HEK293 (cell line): Measurements from ENCODE around the gene PPM1L.

Source experiments
- CTCF ChIA-PET: fragments of 350-600 bp; formaldehyde crosslinking; extraction: SDS; loops from one replicate; lab custom pipeline; 2021; ENCODE audit warnings: antibody characterized with exemption; lab: Yijun Ruan, JAX
- POLR2A ChIA-PET: fragments of 300-600 bp; formaldehyde crosslinking; extraction: SDS; loops from one replicate; lab custom pipeline; 2020; ENCODE audit warnings: antibody characterized with exemption, inconsistent platforms; lab: Yijun Ruan, JAX
- H3K27ac ChIP-seq: fragments of 200-500 bp; sonication (Bioruptor generic); 2 replicates; pipeline ENCODE4 v1.5.1; 2014; ENCODE audit warnings: low read depth, low read length, control low read depth, inconsistent platforms; ENCODE audit errors: extremely low read depth
- H3K36me3 ChIP-seq, 2 experiments: fragments of 200-500 bp in 1 of 2; sonication (Bioruptor generic) in 1 of 2; 1 replicate in 1 of 2; 2 replicates in 1 of 2; pipeline ENCODE4 v1.5.1; 2014 to 2017; ENCODE audit warnings: inconsistent platforms in 2 of 2, low read length in 2 of 2; ENCODE audit not compliant: control insufficient read depth in 2 of 2, insufficient read depth in 1 of 2
- H3K4me1 ChIP-seq: fragments of 200-500 bp; sonication (Bioruptor generic); 2 replicates; pipeline ENCODE4 v1.5.1; 2014; ENCODE audit warnings: mild to moderate bottlenecking, low read length, inconsistent platforms; ENCODE audit not compliant: control insufficient read depth, insufficient read depth
- H3K4me3 ChIP-seq: 2 replicates; pipeline ENCODE4 v1.5.1; 2011; ENCODE audit warnings: low read depth, mild to moderate bottlenecking, control low read depth, low read length, moderate library complexity
- H3K9me3 ChIP-seq: fragments of 200-500 bp; sonication (Bioruptor generic); 2 replicates; pipeline ENCODE4 v1.5.1; 2014; ENCODE audit warnings: low read depth, low read length, inconsistent platforms; ENCODE audit not compliant: control insufficient read depth, insufficient read depth
- GLIS1 ChIP-seq: fragments of 450-650 bp; formaldehyde crosslinking; IDR thresholded peaks from 2 replicates; pipeline ENCODE4 v1.5.1; 2016; ENCODE audit warnings: missing biosample characterization, missing genetic modification characterization
- IKZF3 ChIP-seq: fragments of 450-650 bp; IDR thresholded peaks from 2 replicates; pipeline ENCODE4 v1.5.0; 2018; ENCODE audit warnings: missing biosample characterization, mild to moderate bottlenecking, missing genetic modification characterization, moderate library complexity
- KLF7 ChIP-seq: fragments of 450-650 bp; formaldehyde crosslinking; IDR thresholded peaks from 2 replicates; pipeline ENCODE4 v1.5.1; 2016; ENCODE audit warnings: missing biosample characterization, missing genetic modification characterization, borderline replicate concordance
- SETDB1 ChIP-seq: IDR thresholded peaks from one replicate; pipeline ENCODE4 v1.6.1; 2017; ENCODE audit warnings: mild to moderate bottlenecking, low read length, moderate library complexity, mixed read lengths; ENCODE audit not compliant: insufficient read length
- ZFP3 ChIP-seq: fragments of 450-650 bp; formaldehyde crosslinking; IDR thresholded peaks from 2 replicates; pipeline ENCODE4 v1.5.1; 2016; ENCODE audit warnings: low read depth, missing biosample characterization, missing genetic modification characterization
- ZNF10 ChIP-seq: fragments of 450-650 bp; formaldehyde crosslinking; IDR thresholded peaks from 2 replicates; pipeline ENCODE4 v1.5.1; 2017; ENCODE audit warnings: missing biosample characterization, missing genetic modification characterization
- ZNF112 ChIP-seq: fragments of 450-650 bp; formaldehyde crosslinking; IDR thresholded peaks from 2 replicates; pipeline ENCODE4 v1.5.0; 2017; ENCODE audit warnings: missing biosample characterization, missing genetic modification characterization
- ZNF132 ChIP-seq: fragments of 450-650 bp; formaldehyde crosslinking; IDR thresholded peaks from 2 replicates; pipeline ENCODE4 v1.5.1; 2017; ENCODE audit warnings: missing biosample characterization, missing genetic modification characterization, borderline replicate concordance
- ZNF146 ChIP-seq: fragments of 450-650 bp; formaldehyde crosslinking; IDR thresholded peaks from 2 replicates; pipeline ENCODE4 v1.5.1; 2016; ENCODE audit warnings: missing biosample characterization, missing genetic modification characterization
- ZNF16 ChIP-seq: fragments of 450-650 bp; formaldehyde crosslinking; IDR thresholded peaks from 2 replicates; pipeline ENCODE4 v1.5.1; 2016; ENCODE audit warnings: low read depth, missing biosample characterization, missing genetic modification characterization
- ZNF184 ChIP-seq: fragments of 450-650 bp; IDR thresholded peaks from 2 replicates; pipeline ENCODE4 v1.5.1; 2018; ENCODE audit warnings: missing biosample characterization, mild to moderate bottlenecking, missing genetic modification characterization
- ZNF239 ChIP-seq: fragments of 450-650 bp; formaldehyde crosslinking; IDR thresholded peaks from 2 replicates; pipeline ENCODE4 v1.5.1; 2016; ENCODE audit warnings: missing biosample characterization, missing genetic modification characterization
- ZNF366 ChIP-seq: fragments of 450-650 bp; formaldehyde crosslinking; conservative IDR thresholded peaks from 2 replicates; pipeline ENCODE4 v1.5.1; 2016; ENCODE audit warnings: missing biosample characterization, missing genetic modification characterization
- ZNF394 ChIP-seq: fragments of 450-650 bp; formaldehyde crosslinking; IDR thresholded peaks from 2 replicates; pipeline ENCODE4 v1.5.1; 2016; ENCODE audit warnings: missing biosample characterization, missing genetic modification characterization, mild to moderate bottlenecking, moderate library complexity, borderline replicate concordance
- ZNF555 ChIP-seq: fragments of 450-650 bp; formaldehyde crosslinking; conservative IDR thresholded peaks from 2 replicates; pipeline ENCODE4 v1.5.1; 2017; ENCODE audit warnings: missing biosample characterization, mild to moderate bottlenecking, missing genetic modification characterization, inconsistent platforms
- ZNF558 ChIP-seq: fragments of 450-650 bp; formaldehyde crosslinking; IDR thresholded peaks from 2 replicates; pipeline ENCODE4 v1.5.1; 2016; ENCODE audit warnings: missing biosample characterization, missing genetic modification characterization
- ZNF658 ChIP-seq: fragments of 450-650 bp; formaldehyde crosslinking; IDR thresholded peaks from 2 replicates; pipeline ENCODE4; 2016; ENCODE audit warnings: missing biosample characterization, missing genetic modification characterization
- ZNF747 ChIP-seq: fragments of 450-650 bp; formaldehyde crosslinking; IDR thresholded peaks from 2 replicates; pipeline ENCODE4 v1.5.1; 2016; ENCODE audit warnings: missing biosample characterization, missing genetic modification characterization
- ZNF837 ChIP-seq: fragments of 450-650 bp; formaldehyde crosslinking; IDR thresholded peaks from 2 replicates; pipeline ENCODE4 v1.5.1; 2016; ENCODE audit warnings: missing biosample characterization, missing genetic modification characterization
- ZSCAN16 ChIP-seq: fragments of 450-650 bp; formaldehyde crosslinking; IDR thresholded peaks from 2 replicates; pipeline ENCODE4 v1.5.1; 2016; ENCODE audit warnings: missing biosample characterization, missing genetic modification characterization
- ZSCAN30 ChIP-seq: fragments of 450-650 bp; IDR thresholded peaks from 2 replicates; pipeline ENCODE4 v1.5.1; 2018; ENCODE audit warnings: missing biosample characterization, mild to moderate bottlenecking, missing genetic modification characterization, moderate library complexity
- ZXDB ChIP-seq: fragments of 450-650 bp; formaldehyde crosslinking; IDR thresholded peaks from 2 replicates; pipeline ENCODE4 v1.5.1; 2016; ENCODE audit warnings: missing biosample characterization, missing genetic modification characterization
- TF ChIP-seq, protein P1 (sequence below): fragments of 450-650 bp; formaldehyde crosslinking; IDR thresholded peaks from 2 replicates; pipeline ENCODE4 v1.5.1; 2016; ENCODE audit warnings: missing biosample characterization, missing genetic modification characterization
- TF ChIP-seq, protein P2 (sequence below): fragments of 450-650 bp; formaldehyde crosslinking; conservative IDR thresholded peaks from 2 replicates; pipeline ENCODE4 v1.5.1; 2016; ENCODE audit warnings: low read depth, missing biosample characterization, missing genetic modification characterization

Gene PPM1L

DNA sequence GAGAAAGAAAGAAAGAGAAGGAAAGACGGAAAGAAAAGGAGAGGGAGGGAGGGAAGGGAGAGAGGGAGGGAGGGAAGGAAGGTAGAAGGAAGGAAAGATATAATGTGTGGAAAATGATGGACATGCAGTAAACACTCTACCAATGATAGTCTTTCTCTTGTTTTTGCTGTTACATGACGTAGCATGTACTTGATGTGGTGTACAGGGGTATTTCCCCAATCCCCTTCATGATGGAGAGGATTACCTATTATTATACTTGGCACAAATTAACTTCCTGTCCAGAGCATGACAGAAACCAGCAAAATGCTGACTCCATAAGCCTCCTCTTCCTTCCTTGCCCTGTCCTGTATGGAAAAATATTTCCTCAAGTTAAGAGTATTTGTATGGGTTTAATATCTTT, 224.7 kb downstream of the PPM1L start:
- CTCF ChIA-PET: no interaction called here

DNA sequence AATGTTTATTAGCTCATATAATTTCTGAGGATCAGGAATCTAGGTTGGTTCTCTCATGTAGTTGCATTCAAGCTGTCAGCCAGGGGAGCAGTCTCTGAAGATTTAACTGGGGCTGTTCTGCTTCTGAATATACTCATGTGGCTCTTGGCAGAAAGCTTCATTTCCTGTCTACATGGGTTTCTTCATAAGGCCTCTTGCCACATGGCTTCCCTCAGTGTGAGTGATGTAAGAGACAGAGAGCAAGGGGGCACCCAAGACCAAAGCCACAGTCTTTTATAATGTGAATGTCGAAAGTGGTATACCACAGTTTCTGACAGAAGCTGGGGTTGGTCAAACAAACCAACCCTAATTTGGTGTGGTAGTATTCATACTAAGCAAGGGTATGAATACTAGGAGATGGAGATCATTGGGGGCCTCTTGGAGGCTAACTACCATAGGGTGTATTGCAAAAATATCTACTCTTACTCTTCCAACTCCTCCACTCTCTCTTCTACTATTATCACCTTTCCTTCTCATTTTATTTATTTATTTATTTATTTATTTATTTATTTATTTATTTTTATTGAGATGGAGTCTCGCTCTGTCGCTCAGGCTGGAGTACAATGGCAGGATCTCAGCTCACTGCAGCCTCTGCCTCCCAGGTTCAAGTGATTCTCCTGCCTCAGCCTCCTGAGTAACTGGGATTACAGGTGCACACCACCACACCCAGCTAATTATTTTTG, 225.3 kb downstream of the PPM1L start:
- ChIA-PET POLR2A (no interaction called here), CTCF (no interaction called here)
- no peaks in the 10 kb centered on the region for H3K9me3 ChIP-seq
- H3K4me1 ChIP-seq: no peaks in the 10 kb centered on the region
- no peaks in the 10 kb centered on the region for H3K36me3 ChIP-seq
- no peak overlapping the region for H3K4me3 ChIP-seq
- H3K27ac ChIP-seq: no peak overlapping the region
- no peak for TF ChIP-seq ZSCAN30 (tag by site-specific recombination)
- TF ChIP-seq ZNF658 (tag by site-specific recombination): no peak
- TF ChIP-seq IKZF3 (tag by site-specific recombination): no peak
- TF ChIP-seq ZNF146 (tag by site-specific recombination): no peak
- no peak for TF ChIP-seq ZSCAN16 (tag by site-specific recombination)
- TF ChIP-seq SETDB1: no peak
- no peak for TF ChIP-seq ZNF239
- no peak for TF ChIP-seq KLF7 (tag by site-specific recombination)
- TF ChIP-seq ZXDB (tag by site-specific recombination): 0 out of 2 replicates have a peak, but pooled peaks have one; percentile 29
- TF ChIP-seq, protein P1, sequence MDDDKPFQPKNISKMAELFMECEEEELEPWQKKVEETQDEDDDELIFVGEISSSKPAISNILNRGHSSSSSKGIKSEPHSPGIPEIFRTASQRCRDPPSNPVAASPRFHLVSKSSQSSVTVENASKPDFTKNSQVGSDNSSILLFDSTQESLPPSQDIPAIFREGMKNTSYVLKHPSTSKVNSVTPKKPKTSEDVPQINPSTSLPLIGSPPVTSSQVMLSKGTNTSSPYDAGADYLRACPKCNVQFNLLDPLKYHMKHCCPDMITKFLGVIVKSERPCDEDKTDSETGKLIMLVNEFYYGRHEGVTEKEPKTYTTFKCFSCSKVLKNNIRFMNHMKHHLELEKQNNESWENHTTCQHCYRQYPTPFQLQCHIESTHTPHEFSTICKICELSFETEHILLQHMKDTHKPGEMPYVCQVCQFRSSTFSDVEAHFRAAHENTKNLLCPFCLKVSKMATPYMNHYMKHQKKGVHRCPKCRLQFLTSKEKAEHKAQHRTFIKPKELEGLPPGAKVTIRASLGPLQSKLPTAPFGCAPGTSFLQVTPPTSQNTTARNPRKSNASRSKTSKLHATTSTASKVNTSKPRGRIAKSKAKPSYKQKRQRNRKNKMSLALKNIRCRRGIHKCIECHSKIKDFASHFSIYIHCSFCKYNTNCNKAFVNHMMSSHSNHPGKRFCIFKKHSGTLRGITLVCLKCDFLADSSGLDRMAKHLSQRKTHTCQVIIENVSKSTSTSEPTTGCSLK (tag by site-specific recombination): no peak
- TF ChIP-seq ZNF10: no peak
- TF ChIP-seq ZNF394 (tag by site-specific recombination): peak; percentile 86
- TF ChIP-seq ZNF837: no peak
- peak; percentile 51; the same call in 1 of the 2 replicates for TF ChIP-seq ZNF558
- no peak for TF ChIP-seq ZNF16 (tag by site-specific recombination)
- no peak for TF ChIP-seq ZNF112 (tag by site-specific recombination)
- no peak for TF ChIP-seq ZNF132 (tag by site-specific recombination)
- TF ChIP-seq GLIS1 (tag by site-specific recombination): no peak
- no peak for TF ChIP-seq ZNF184 (tag by site-specific recombination)
- no peak for TF ChIP-seq ZFP3 (tag by site-specific recombination)
- TF ChIP-seq ZNF747 (tag by site-specific recombination): no peak
- peak; percentile 64 for TF ChIP-seq ZNF555 (tag by site-specific recombination)

More for the DNA sequence above, 224.7 kb downstream of the PPM1L start:
- Histone ChIP-seq H3K4me1 (no peaks in the 10 kb centered on the region), H3K36me3 (no peaks in the 10 kb centered on the region), H3K27ac (no peak overlapping the region), H3K4me3 (no peak overlapping the region), H3K9me3 (no peaks in the 10 kb centered on the region)
- no peak for TF ChIP-seq ZNF239
- TF ChIP-seq, protein P2, sequence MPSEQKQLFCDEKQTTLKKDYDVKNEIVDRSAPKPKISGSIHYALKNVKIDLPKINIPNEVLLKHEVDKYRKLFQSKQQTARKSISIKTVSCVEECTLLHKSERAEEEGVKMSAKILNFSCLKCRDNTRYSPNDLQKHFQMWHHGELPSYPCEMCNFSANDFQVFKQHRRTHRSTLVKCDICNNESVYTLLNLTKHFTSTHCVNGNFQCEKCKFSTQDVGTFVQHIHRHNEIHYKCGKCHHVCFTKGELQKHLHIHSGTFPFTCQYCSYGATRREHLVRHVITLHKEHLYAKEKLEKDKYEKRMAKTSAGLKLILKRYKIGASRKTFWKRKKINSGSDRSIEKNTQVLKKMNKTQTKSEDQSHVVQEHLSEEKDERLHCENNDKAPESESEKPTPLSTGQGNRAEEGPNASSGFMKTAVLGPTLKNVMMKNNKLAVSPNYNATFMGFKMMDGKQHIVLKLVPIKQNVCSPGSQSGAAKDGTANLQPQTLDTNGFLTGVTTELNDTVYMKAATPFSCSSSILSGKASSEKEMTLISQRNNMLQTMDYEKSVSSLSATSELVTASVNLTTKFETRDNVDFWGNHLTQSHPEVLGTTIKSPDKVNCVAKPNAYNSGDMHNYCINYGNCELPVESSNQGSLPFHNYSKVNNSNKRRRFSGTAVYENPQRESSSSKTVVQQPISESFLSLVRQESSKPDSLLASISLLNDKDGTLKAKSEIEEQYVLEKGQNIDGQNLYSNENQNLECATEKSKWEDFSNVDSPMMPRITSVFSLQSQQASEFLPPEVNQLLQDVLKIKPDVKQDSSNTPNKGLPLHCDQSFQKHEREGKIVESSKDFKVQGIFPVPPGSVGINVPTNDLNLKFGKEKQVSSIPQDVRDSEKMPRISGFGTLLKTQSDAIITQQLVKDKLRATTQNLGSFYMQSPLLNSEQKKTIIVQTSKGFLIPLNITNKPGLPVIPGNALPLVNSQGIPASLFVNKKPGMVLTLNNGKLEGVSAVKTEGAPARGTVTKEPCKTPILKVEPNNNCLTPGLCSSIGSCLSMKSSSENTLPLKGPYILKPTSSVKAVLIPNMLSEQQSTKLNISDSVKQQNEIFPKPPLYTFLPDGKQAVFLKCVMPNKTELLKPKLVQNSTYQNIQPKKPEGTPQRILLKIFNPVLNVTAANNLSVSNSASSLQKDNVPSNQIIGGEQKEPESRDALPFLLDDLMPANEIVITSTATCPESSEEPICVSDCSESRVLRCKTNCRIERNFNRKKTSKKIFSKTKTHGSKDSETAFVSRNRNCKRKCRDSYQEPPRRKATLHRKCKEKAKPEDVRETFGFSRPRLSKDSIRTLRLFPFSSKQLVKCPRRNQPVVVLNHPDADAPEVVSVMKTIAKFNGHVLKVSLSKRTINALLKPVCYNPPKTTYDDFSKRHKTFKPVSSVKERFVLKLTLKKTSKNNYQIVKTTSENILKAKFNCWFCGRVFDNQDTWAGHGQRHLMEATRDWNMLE (tag by site-specific recombination): no peak
- TF ChIP-seq ZNF366 (tag by site-specific recombination): 0 out of 2 replicates have a peak, but pooled peaks have one; percentile 50
- POLR2A ChIA-PET: interaction anchor here (0.5 kb wide), 1 partner anchor 407 kb away, joined by 3 read pairs; no protein-coding TSS in a partner anchor
